ENCODE results near the gene ITGB8. TPM values are rescaled to one million over a fixed set of nuclear protein-coding genes. Genes with fewer than 3 reads are reported as not detected.

The ITGB8 gene
- total and polyA plus RNA-seq, 9 donors: 3.7 to 45.5 (median 10.6) TPM

DNA sequence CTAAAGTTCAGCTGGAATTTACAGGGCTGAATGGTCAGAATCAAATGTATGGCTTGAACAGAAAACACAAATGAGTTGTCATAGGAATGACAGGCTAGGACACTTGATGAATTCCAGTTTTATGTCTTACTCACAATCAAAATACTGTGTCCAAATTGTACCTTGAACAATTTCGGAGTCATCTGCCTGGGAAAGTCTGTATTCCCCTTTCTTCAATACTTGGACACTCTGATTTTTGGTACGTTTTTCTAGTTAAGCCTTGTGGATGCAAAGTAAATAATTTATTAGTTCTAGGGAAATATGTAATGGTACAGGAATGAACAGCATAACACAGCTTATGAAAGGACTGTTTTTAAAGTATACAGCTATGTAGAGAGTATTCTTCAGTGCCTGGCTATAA is 100.4 kb downstream of the ITGB8 start:
- no peaks in the 10 kb centered on the region for H3K27me3 ChIP-seq
- H3K9me3 ChIP-seq: no peaks in the 10 kb centered on the region
- TF ChIP-seq, protein P1, sequence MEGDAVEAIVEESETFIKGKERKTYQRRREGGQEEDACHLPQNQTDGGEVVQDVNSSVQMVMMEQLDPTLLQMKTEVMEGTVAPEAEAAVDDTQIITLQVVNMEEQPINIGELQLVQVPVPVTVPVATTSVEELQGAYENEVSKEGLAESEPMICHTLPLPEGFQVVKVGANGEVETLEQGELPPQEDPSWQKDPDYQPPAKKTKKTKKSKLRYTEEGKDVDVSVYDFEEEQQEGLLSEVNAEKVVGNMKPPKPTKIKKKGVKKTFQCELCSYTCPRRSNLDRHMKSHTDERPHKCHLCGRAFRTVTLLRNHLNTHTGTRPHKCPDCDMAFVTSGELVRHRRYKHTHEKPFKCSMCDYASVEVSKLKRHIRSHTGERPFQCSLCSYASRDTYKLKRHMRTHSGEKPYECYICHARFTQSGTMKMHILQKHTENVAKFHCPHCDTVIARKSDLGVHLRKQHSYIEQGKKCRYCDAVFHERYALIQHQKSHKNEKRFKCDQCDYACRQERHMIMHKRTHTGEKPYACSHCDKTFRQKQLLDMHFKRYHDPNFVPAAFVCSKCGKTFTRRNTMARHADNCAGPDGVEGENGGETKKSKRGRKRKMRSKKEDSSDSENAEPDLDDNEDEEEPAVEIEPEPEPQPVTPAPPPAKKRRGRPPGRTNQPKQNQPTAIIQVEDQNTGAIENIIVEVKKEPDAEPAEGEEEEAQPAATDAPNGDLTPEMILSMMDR (IDR thresholded peaks at IDR 0.05): no peak
- TF ChIP-seq POLR2A (IDR thresholded peaks at IDR 0.05) (no peak), EP300 (IDR thresholded peaks at IDR 0.05) (no peak)
- intact Hi-C loops (cut with DNase I): no loop called here
- H3K27ac ChIP-seq: no peak overlapping the region
- 77 to 90% (median 78%) methylated on average over 2 of the region's 2 CpGs for WGBS, 3 donors
- H3K4me1 ChIP-seq (ENCODE audit: insufficient read depth): no peaks in the 10 kb centered on the region
- H3K4me3 ChIP-seq: no peak overlapping the region
- DNase-seq: no peak
- H3K36me3 ChIP-seq: no peaks in the 10 kb centered on the region

DNA sequence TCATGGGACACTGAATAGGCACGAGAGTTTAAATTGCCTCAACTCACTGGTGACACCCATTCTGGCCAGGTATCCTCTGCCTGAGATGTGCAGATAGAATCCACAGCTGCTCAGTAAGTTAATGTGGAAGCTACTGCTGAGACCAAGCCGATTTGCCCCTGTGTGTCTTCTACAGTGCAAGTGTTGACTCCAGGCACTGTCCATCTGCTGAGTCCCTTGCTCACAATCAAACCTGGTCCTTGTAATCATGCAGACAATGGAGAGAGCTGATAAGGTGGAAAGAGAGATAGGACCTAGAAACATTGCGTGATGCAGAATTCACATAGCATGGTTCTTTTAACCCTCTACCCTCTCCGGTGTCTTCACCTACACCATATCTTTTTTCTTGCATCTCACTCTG is 101.4 kb downstream of the ITGB8 start:
- no peak overlapping the region for H3K4me3 ChIP-seq
- no peaks in the 10 kb centered on the region for H3K36me3 ChIP-seq
- no peaks in the 10 kb centered on the region for H3K4me1 ChIP-seq (ENCODE audit: insufficient read depth)
- WGBS, 3 donors: 84 to 96% (median 90%) methylated on average over 4 of the region's 4 CpGs
- TF ChIP-seq, protein P1 (IDR thresholded peaks at IDR 0.05): no peak
- no peak for TF ChIP-seq POLR2A (IDR thresholded peaks at IDR 0.05)
- no peak for TF ChIP-seq EP300 (IDR thresholded peaks at IDR 0.05)
- H3K9me3 ChIP-seq: no peaks in the 10 kb centered on the region
- no peak overlapping the region for H3K27ac ChIP-seq
- intact Hi-C loops (cut with DNase I): no loop called here
- DNase-seq: no peak
- H3K27me3 ChIP-seq: no peaks in the 10 kb centered on the region

DNA sequence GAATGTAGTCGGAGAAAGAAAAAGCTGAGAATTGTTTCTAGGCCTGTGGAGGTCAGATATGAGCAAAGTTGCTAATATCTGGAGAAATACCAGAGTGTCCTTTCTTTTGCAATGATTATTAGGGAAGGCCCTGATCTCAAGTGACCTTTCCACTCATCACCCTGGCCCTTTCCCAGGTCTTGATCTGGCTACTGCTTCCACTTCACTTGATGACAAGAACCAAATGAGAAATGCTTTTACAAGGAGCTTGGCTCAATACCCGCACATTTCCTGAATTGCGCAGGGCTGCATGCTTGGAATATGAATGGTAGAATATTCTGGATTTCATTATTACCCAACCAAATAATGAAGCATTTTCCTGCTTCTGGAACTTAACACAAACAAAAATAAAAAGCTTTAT is 104.6 kb downstream of the ITGB8 start:
- no peak overlapping the region for H3K27ac ChIP-seq
- H3K4me1 ChIP-seq (ENCODE audit: insufficient read depth): no peaks in the 10 kb centered on the region
- intact Hi-C loops (cut with DNase I): no loop called here
- no peaks in the 10 kb centered on the region for H3K9me3 ChIP-seq
- peak in 1 of 5 donors; percentile 39 for DNase-seq
- TF ChIP-seq EP300 (IDR thresholded peaks at IDR 0.05) (no peak), POLR2A (IDR thresholded peaks at IDR 0.05) (no peak)
- TF ChIP-seq, protein P1 (IDR thresholded peaks at IDR 0.05): no peak
- WGBS, 3 donors: 75 to 88% (median 83%) methylated on average over 3 of the region's 3 CpGs
- H3K4me3 ChIP-seq: no peak overlapping the region
- no peaks in the 10 kb centered on the region for H3K27me3 ChIP-seq
- H3K36me3 ChIP-seq: no peaks in the 10 kb centered on the region

DNA sequence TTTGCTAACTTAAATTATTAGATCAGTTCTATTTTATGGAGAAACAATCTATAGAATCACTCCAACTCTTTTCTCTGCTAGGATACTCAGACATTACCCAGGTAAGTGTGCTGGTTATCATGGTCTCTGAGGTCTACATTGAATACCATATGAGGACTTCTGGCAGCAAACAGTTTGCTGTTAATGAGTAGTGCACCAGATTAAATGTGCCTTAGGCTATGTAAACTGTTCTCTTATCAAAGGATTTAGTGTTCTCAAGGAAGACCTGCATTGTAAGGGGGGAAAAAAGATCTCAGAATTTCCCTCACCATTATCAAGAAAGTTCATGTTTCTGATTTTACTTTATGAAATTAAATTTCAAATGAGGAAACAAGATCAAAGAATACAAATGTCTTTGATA is 107.5 kb downstream of the ITGB8 start:
- intact Hi-C loops (cut with DNase I): no loop called here
- no peak overlapping the region for H3K27ac ChIP-seq
- no peak for TF ChIP-seq EP300 (IDR thresholded peaks at IDR 0.05)
- no peak for TF ChIP-seq POLR2A (IDR thresholded peaks at IDR 0.05)
- TF ChIP-seq, protein P1 (IDR thresholded peaks at IDR 0.05): no peak
- DNase-seq: no peak
- no peaks in the 10 kb centered on the region for H3K27me3 ChIP-seq
- H3K4me3 ChIP-seq: no peak overlapping the region
- H3K4me1 ChIP-seq (ENCODE audit: insufficient read depth): no peaks in the 10 kb centered on the region
- H3K9me3 ChIP-seq: no peaks in the 10 kb centered on the region
- H3K36me3 ChIP-seq: no peaks in the 10 kb centered on the region

Measured in ovary (tissue), 9 donors.